AG09319 (cell line): ENCODE results near the gene SCN4B.

Source experiments
- DNase-seq: peaks from one replicate; pipeline ENCODE4 v3.0.0-alpha.2; 2010; ENCODE audit warnings: low read depth; ENCODE audit errors: extremely low read depth
- TF ChIP-seq, protein P1 (sequence below): IDR thresholded peaks from 2 replicates; pipeline ENCODE4 v1.5.1; 2011; ENCODE audit warnings: low read depth, mild to moderate bottlenecking, inconsistent platforms, low read length, moderate library complexity

SCN4B gene

DNA sequence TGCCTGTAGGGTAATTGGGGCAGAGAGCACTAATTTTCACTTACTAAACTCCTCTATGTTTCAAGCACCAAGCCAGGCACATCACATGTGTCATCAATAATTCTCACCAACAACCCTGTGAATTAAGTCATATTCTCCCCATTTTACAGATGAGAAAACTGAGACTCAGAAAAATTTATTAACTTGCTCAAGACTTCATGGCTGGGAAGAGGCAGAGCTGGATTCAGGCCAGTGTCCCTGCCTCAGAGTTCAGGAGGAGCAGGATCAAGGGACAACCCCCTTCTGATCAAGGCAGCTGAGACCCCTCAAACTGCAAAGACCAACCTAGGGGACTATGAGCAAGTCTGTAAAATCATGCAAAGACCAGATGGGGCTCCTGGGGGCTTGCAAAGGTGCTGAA lies 68.0 kb downstream of the SCN4B start:
- DNase-seq = no peak
- TF ChIP-seq, protein P1, sequence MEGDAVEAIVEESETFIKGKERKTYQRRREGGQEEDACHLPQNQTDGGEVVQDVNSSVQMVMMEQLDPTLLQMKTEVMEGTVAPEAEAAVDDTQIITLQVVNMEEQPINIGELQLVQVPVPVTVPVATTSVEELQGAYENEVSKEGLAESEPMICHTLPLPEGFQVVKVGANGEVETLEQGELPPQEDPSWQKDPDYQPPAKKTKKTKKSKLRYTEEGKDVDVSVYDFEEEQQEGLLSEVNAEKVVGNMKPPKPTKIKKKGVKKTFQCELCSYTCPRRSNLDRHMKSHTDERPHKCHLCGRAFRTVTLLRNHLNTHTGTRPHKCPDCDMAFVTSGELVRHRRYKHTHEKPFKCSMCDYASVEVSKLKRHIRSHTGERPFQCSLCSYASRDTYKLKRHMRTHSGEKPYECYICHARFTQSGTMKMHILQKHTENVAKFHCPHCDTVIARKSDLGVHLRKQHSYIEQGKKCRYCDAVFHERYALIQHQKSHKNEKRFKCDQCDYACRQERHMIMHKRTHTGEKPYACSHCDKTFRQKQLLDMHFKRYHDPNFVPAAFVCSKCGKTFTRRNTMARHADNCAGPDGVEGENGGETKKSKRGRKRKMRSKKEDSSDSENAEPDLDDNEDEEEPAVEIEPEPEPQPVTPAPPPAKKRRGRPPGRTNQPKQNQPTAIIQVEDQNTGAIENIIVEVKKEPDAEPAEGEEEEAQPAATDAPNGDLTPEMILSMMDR = no peak

DNA sequence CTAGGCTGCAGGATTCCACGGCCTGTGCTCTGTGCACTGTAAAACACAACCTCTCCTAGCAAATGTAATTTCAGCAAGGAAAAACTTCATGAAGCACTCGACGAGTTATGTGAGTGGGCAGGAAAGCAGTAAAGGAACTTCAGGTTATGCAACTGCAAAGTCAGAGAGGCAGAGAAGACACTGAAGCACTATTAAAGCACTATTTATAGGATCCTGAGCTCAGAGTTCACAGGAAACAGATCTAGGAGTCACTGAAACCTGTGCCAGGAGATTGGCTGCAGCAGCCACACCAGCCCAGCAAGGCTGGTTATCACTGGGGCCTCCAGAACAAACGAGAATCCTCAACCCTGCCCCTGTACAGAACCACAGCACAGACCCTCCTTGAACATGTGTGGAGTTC lies 68.4 kb downstream of the SCN4B start:
- TF ChIP-seq, protein P1 = no peak
- DNase-seq = no peak
